Astrocyte (in vitro differentiated cells and primary cell): ENCODE results near the gene GLYR1. TPM values are rescaled to one million over a fixed set of nuclear protein-coding genes. Genes with fewer than 3 reads are reported as not detected.

Experiments
- DNase-seq: peaks from one replicate; pipeline ENCODE4 v3.0.0-alpha.2; 2010; ENCODE audit warnings: low read depth
- FAIRE-seq: peaks from 2 replicates; lab custom pipeline; 2011; peaks lifted over from hg19 to GRCh38; lab: Jason Lieb, UNC
- H2AFZ ChIP-seq: 2 replicates; pipeline ENCODE4 v1.6.0; 2012; ENCODE audit warnings: low read depth, low read length, inconsistent platforms
- H3K27ac ChIP-seq: 2 replicates; pipeline ENCODE4 v1.5.1; 2011; ENCODE audit warnings: low read depth, low read length, inconsistent platforms
- H3K27me3 ChIP-seq: 2 replicates; pipeline ENCODE4 v1.6.0; 2011; ENCODE audit warnings: low read length, inconsistent platforms; ENCODE audit not compliant: insufficient read depth
- H3K36me3 ChIP-seq: 2 replicates; pipeline ENCODE4 v1.5.1; 2011; ENCODE audit warnings: low read length, inconsistent platforms; ENCODE audit not compliant: insufficient read depth
- H3K4me1 ChIP-seq: 2 replicates; pipeline ENCODE4 v1.5.1; 2011; ENCODE audit warnings: low read length, inconsistent platforms; ENCODE audit not compliant: insufficient read depth
- H3K4me2 ChIP-seq: 2 replicates; pipeline ENCODE4 v1.6.0; 2012; ENCODE audit warnings: low read length, inconsistent platforms
- H3K4me3 ChIP-seq: 2 replicates; pipeline ENCODE4 v1.5.1; 2011; ENCODE audit warnings: low read depth, mild to moderate bottlenecking, low read length, inconsistent platforms; ENCODE audit not compliant: insufficient read depth
- H3K79me2 ChIP-seq: 2 replicates; pipeline ENCODE4 v1.6.0; 2012; ENCODE audit warnings: mild to moderate bottlenecking, low read length, inconsistent platforms; ENCODE audit not compliant: insufficient read depth
- H3K9ac ChIP-seq: 2 replicates; pipeline ENCODE4 v1.6.0; 2012; ENCODE audit warnings: mild to moderate bottlenecking, low read length, inconsistent platforms
- H3K9me3 ChIP-seq: 2 replicates; pipeline ENCODE4 v1.5.1; 2012; ENCODE audit warnings: low read depth, mild to moderate bottlenecking, low read length, inconsistent platforms; ENCODE audit not compliant: insufficient read depth
- H4K20me1 ChIP-seq: 2 replicates; pipeline ENCODE4 v1.6.0; 2012; ENCODE audit warnings: low read length, inconsistent platforms; ENCODE audit not compliant: insufficient read depth
- H3K27ac Mint-ChIP-seq: one replicate; pipeline ENCODE4 v1.8.0; 2021; ENCODE audit warnings: mild to moderate bottlenecking, mixed read lengths; ENCODE audit not compliant: unreplicated experiment
- H3K27me3 Mint-ChIP-seq: one replicate; pipeline ENCODE4 v1.8.0; 2021; ENCODE audit warnings: low read depth, mixed read lengths; ENCODE audit not compliant: unreplicated experiment
- H3K36me3 Mint-ChIP-seq: one replicate; pipeline ENCODE4 v1.8.0; 2021; ENCODE audit warnings: low read depth, mixed read lengths; ENCODE audit not compliant: unreplicated experiment
- H3K4me1 Mint-ChIP-seq: one replicate; pipeline ENCODE4 v1.8.0; 2021; ENCODE audit warnings: low read depth, mixed read lengths; ENCODE audit not compliant: unreplicated experiment
- H3K4me3 Mint-ChIP-seq: one replicate; pipeline ENCODE4 v1.8.0; 2021; ENCODE audit warnings: mild to moderate bottlenecking, moderate library complexity, mixed read lengths; ENCODE audit not compliant: unreplicated experiment
- H3K9me3 Mint-ChIP-seq: one replicate; pipeline ENCODE4 v1.8.0; 2021; ENCODE audit warnings: mild to moderate bottlenecking, mixed read lengths; ENCODE audit not compliant: unreplicated experiment
- EZH2 ChIP-seq: IDR thresholded peaks from 2 replicates; pipeline ENCODE4 v1.6.1; 2012; ENCODE audit warnings: mild to moderate bottlenecking, low read length, inconsistent platforms; ENCODE audit not compliant: insufficient read depth
- total RNA-seq: library from RNA; stranded (reverse); gene quantifications from 2 replicates; pipeline ENCODE4 v1.2.1, GENCODE V29; 2021
- TF ChIP-seq, protein P1 (sequence below): IDR thresholded peaks from 2 replicates; pipeline ENCODE4 v1.5.1; 2011; ENCODE audit warnings: low read depth, mild to moderate bottlenecking, inconsistent platforms, low read length, moderate library complexity; ENCODE audit not compliant: insufficient read depth

GLYR1 gene
- total RNA-seq, 1 donor from 2014 or later: 77.8 TPM

DNA sequence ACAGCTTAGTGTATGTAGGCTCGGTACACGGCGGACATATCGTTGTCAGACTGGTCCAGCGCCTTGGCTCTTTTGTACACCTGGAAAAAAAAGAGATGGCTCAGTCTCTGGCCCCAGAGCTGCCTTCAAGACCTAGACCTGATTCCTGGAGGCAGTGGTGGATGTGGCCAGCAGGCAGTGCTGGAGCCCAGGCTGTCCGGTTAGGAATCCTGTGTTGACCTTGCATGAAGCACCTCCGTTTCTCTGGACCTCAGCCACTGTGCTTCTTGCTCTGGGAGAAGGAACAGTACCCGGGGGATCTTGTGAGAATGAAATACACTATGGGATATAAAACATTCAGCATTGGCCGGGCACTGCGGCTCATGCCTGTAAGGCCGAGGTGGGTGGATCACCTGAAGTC lies 41.9 kb downstream of the GLYR1 start:
- FAIRE-seq: no peak
- H3K27me3 ChIP-seq: no peaks in the 10 kb centered on the region
- H3K9ac ChIP-seq: no peak overlapping the region
- no peak overlapping the region for H3K27ac Mint-ChIP-seq
- no peak overlapping the region for H2AFZ ChIP-seq
- H3K4me2 ChIP-seq: no peak overlapping the region
- H4K20me1 ChIP-seq: peaks cover 13% of the 10 kb centered on the region
- no peaks in the 10 kb centered on the region for H3K27me3 Mint-ChIP-seq
- H3K9me3 Mint-ChIP-seq: no peaks in the 10 kb centered on the region
- no peak overlapping the region for H3K27ac ChIP-seq
- H3K9me3 ChIP-seq: no peaks in the 10 kb centered on the region
- peaks cover 12% of the 10 kb centered on the region for H3K36me3 ChIP-seq
- no peak for TF ChIP-seq EZH2
- TF ChIP-seq, protein P1, sequence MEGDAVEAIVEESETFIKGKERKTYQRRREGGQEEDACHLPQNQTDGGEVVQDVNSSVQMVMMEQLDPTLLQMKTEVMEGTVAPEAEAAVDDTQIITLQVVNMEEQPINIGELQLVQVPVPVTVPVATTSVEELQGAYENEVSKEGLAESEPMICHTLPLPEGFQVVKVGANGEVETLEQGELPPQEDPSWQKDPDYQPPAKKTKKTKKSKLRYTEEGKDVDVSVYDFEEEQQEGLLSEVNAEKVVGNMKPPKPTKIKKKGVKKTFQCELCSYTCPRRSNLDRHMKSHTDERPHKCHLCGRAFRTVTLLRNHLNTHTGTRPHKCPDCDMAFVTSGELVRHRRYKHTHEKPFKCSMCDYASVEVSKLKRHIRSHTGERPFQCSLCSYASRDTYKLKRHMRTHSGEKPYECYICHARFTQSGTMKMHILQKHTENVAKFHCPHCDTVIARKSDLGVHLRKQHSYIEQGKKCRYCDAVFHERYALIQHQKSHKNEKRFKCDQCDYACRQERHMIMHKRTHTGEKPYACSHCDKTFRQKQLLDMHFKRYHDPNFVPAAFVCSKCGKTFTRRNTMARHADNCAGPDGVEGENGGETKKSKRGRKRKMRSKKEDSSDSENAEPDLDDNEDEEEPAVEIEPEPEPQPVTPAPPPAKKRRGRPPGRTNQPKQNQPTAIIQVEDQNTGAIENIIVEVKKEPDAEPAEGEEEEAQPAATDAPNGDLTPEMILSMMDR: no peak
- no peak overlapping the region for H3K4me3 Mint-ChIP-seq
- H3K79me2 ChIP-seq: no peaks in the 10 kb centered on the region
- H3K4me1 ChIP-seq: peaks cover 10% of the 10 kb centered on the region
- peaks cover 2% of the 10 kb centered on the region for H3K36me3 Mint-ChIP-seq
- DNase-seq: no peak
- peaks cover 17% of the 10 kb centered on the region for H3K4me1 Mint-ChIP-seq
- H3K4me3 ChIP-seq: no peak overlapping the region

- Histone ChIP-seq H3K9ac (no peak overlapping the region), H3K36me3 (peaks cover 12% of the 10 kb centered on the region), H3K27ac (no peak overlapping the region), H2AFZ (no peak overlapping the region), H3K4me2 (no peak overlapping the region), H4K20me1 (peaks cover 17% of the 10 kb centered on the region), H3K27me3 (no peaks in the 10 kb centered on the region), H3K4me1 (peaks cover 10% of the 10 kb centered on the region), H3K9me3 (no peaks in the 10 kb centered on the region), H3K4me3 (no peak overlapping the region), H3K79me2 (no peaks in the 10 kb centered on the region)
- TF ChIP-seq EZH2: no peak
- TF ChIP-seq, protein P1: no peak
- DNase-seq (no peak), FAIRE-seq (no peak)
- H3K9me3 Mint-ChIP-seq: no peaks in the 10 kb centered on the region
- H3K4me1 Mint-ChIP-seq: peaks cover 17% of the 10 kb centered on the region
- H3K36me3 Mint-ChIP-seq: peaks cover 3% of the 10 kb centered on the region
- H3K27ac Mint-ChIP-seq: peak overlapping the region; percentile 91
- no peaks in the 10 kb centered on the region for H3K27me3 Mint-ChIP-seq
- H3K4me3 Mint-ChIP-seq: peak overlapping the region; percentile 89
These were observed 43.0 kb downstream of the GLYR1 start for GRCh38 chr16:4803898-4804762.

- Mint-ChIP-seq H3K4me3 (peak overlapping the region; percentile 89), H3K9me3 (no peaks in the 10 kb centered on the region), H3K36me3 (peaks cover 7% of the 10 kb centered on the region), H3K4me1 (peaks cover 17% of the 10 kb centered on the region), H3K27ac (peak overlapping the region; percentile 91), H3K27me3 (no peaks in the 10 kb centered on the region)
- TF ChIP-seq, protein P1: no peak
- TF ChIP-seq EZH2: no peak
- Histone ChIP-seq H3K36me3 (peaks cover 14% of the 10 kb centered on the region), H3K4me1 (peaks cover 10% of the 10 kb centered on the region), H2AFZ (no peak overlapping the region), H3K27me3 (no peaks in the 10 kb centered on the region), H3K4me3 (peak overlapping the region; percentile 71), H3K79me2 (no peaks in the 10 kb centered on the region), H3K9me3 (no peaks in the 10 kb centered on the region), H4K20me1 (peaks cover 16% of the 10 kb centered on the region), H3K4me2 (peak overlapping the region; percentile 96), H3K27ac (no peak overlapping the region), H3K9ac (peak overlapping the region; percentile 76)
- no peak for DNase-seq
- FAIRE-seq: no peak
These were observed 43.7 kb downstream of the GLYR1 start for GRCh38 chr16:4803401-4803844.
